B cell (primary cell): ENCODE measurements around the gene ARPC4.

Experiments used
- CTCF ChIP-seq: fragments of 200-600 bp; IDR thresholded peaks from one replicate; pipeline ENCODE4 v1.8.0; 2022; ENCODE audit warnings: antibody characterized with exemption, mild to moderate bottlenecking
- EZH2 ChIP-seq: IDR thresholded peaks from 2 replicates; pipeline ENCODE4 v1.6.1; 2012; ENCODE audit warnings: borderline replicate concordance, low read depth, mild to moderate bottlenecking, moderate library complexity, low read length; ENCODE audit not compliant: insufficient read depth, poor library complexity, severe bottlenecking

- TF ChIP-seq EZH2 (no peak), CTCF (no peak)
Observed at GRCh38 chr3:9770276-9770812, 22.5 kb upstream of the ARPC4 start.
